Measurements from ENCODE around the gene DENND1B.

The DENND1B gene

GRCh38 chr1:197677752-197678295 lies 97.5 kb downstream of the DENND1B start:
- no peak for ATAC-seq (ENCODE audit: low read depth)
- Histone ChIP-seq H3K4me1 (ENCODE audit: insufficient read depth, poor library complexity, severe bottlenecking) (peaks cover 7% of the 10 kb centered on the region), H3K27me3 (ENCODE audit: insufficient read depth, poor library complexity, severe bottlenecking) (no peaks in the 10 kb centered on the region), H3K27ac (ENCODE audit: poor library complexity, severe bottlenecking) (no peak overlapping the region), H3K36me3 (ENCODE audit: low read depth) (no peaks in the 10 kb centered on the region; the same call in 1 of the 2 replicates), H3K9me3 (ENCODE audit: severe bottlenecking) (no peaks in the 10 kb centered on the region), H3K4me3 (ENCODE audit: severe bottlenecking) (no peak overlapping the region)
- no peak for DNase-seq (ENCODE audit: low spot score)
- TF ChIP-seq, protein P1, sequence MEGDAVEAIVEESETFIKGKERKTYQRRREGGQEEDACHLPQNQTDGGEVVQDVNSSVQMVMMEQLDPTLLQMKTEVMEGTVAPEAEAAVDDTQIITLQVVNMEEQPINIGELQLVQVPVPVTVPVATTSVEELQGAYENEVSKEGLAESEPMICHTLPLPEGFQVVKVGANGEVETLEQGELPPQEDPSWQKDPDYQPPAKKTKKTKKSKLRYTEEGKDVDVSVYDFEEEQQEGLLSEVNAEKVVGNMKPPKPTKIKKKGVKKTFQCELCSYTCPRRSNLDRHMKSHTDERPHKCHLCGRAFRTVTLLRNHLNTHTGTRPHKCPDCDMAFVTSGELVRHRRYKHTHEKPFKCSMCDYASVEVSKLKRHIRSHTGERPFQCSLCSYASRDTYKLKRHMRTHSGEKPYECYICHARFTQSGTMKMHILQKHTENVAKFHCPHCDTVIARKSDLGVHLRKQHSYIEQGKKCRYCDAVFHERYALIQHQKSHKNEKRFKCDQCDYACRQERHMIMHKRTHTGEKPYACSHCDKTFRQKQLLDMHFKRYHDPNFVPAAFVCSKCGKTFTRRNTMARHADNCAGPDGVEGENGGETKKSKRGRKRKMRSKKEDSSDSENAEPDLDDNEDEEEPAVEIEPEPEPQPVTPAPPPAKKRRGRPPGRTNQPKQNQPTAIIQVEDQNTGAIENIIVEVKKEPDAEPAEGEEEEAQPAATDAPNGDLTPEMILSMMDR (IDR thresholded peaks at IDR 0.05; ENCODE audit: poor library complexity, severe bottlenecking) = no peak

GRCh38 chr1:197677313-197677712 lies 98.0 kb downstream of the DENND1B start:
- H3K27me3 ChIP-seq (ENCODE audit: insufficient read depth, poor library complexity, severe bottlenecking) = no peaks in the 10 kb centered on the region
- no peaks in the 10 kb centered on the region; the same call in 1 of the 2 replicates for H3K36me3 ChIP-seq (ENCODE audit: low read depth)
- H3K27ac ChIP-seq (ENCODE audit: poor library complexity, severe bottlenecking) = no peak overlapping the region

GRCh38 chr1:197675583-197676208 lies 99.6 kb downstream of the DENND1B start:
- Histone ChIP-seq H3K4me1 (ENCODE audit: insufficient read depth, poor library complexity, severe bottlenecking) (peaks cover 7% of the 10 kb centered on the region), H3K27ac (ENCODE audit: poor library complexity, severe bottlenecking) (no peak overlapping the region), H3K36me3 (ENCODE audit: low read depth) (no peaks in the 10 kb centered on the region), H3K27me3 (ENCODE audit: insufficient read depth, poor library complexity, severe bottlenecking) (no peaks in the 10 kb centered on the region), H3K9me3 (ENCODE audit: severe bottlenecking) (no peaks in the 10 kb centered on the region), H3K4me3 (ENCODE audit: severe bottlenecking) (peak overlapping the region; percentile 12)
- ATAC-seq (ENCODE audit: low read depth) (peak; percentile 35; the same call in 1 of the 3 replicates), DNase-seq (ENCODE audit: low spot score) (no peak)
- TF ChIP-seq, protein P1 (IDR thresholded peaks at IDR 0.05; ENCODE audit: poor library complexity, severe bottlenecking) = no peak

More at GRCh38 chr1:197677313-197677712, 98.0 kb downstream of the DENND1B start:
- TF ChIP-seq, protein P1 (IDR thresholded peaks at IDR 0.05; ENCODE audit: poor library complexity, severe bottlenecking) = no peak
- DNase-seq (ENCODE audit: low spot score) (no peak), ATAC-seq (ENCODE audit: low read depth) (no peak)
- peaks cover 7% of the 10 kb centered on the region for H3K4me1 ChIP-seq (ENCODE audit: insufficient read depth, poor library complexity, severe bottlenecking)
- no peaks in the 10 kb centered on the region for H3K9me3 ChIP-seq (ENCODE audit: severe bottlenecking)
- no peak overlapping the region for H3K4me3 ChIP-seq (ENCODE audit: severe bottlenecking)

DNA sequence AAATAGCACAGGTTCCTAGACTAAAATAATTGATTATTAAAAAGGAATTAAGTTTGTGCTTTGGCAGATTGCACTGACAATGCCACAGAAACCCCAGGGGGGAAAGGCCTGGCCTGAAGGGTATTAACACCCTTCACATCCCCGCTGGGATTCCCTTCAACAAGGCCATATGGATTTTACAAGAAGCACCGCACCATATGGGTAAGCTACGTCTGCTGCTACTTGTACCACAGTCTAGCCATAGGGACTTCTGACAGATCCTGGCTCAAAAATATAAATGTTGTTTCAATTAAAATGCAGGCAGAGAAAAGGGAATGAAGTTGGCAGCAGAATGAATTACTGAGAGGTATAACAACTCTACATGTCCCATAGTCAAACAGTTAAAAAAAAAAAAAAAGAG lies 101.0 kb downstream of the DENND1B start:
- TF ChIP-seq, protein P1 (IDR thresholded peaks at IDR 0.05; ENCODE audit: poor library complexity, severe bottlenecking) = no peak
- DNase-seq (ENCODE audit: low spot score) (no peak), ATAC-seq (ENCODE audit: low read depth) (no peak)
- H3K27me3 ChIP-seq (ENCODE audit: insufficient read depth, poor library complexity, severe bottlenecking) = no peaks in the 10 kb centered on the region
- no peaks in the 10 kb centered on the region for H3K36me3 ChIP-seq (ENCODE audit: low read depth)
- H3K4me1 ChIP-seq (ENCODE audit: insufficient read depth, poor library complexity, severe bottlenecking) = peaks cover 7% of the 10 kb centered on the region
- H3K9me3 ChIP-seq (ENCODE audit: severe bottlenecking) = no peaks in the 10 kb centered on the region
- no peak overlapping the region for H3K4me3 ChIP-seq (ENCODE audit: severe bottlenecking)
- no peak overlapping the region for H3K27ac ChIP-seq (ENCODE audit: poor library complexity, severe bottlenecking)

DNA sequence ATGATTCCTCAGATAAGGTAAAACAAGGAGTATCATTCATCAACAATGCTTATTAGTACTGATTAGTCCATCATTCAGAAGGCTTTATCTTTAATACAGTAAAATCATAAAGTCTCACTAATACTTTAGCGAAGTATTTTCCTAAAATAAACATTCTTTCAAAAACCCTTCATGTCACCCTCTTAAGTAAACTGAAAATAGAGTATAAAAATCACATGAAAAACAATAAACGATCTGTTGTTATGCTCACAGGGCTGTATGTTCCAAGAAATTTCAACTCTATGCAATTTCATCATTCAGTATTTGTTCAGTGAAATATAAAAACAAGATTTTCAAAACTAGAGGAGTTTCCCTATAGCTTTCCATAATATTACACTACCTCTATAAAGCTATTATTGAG lies 102.0 kb downstream of the DENND1B start:
- TF ChIP-seq, protein P1 (IDR thresholded peaks at IDR 0.05; ENCODE audit: poor library complexity, severe bottlenecking) = no peak

More for the DNA sequence above, 102.0 kb downstream of the DENND1B start:
- peaks cover 7% of the 10 kb centered on the region for H3K4me1 ChIP-seq (ENCODE audit: insufficient read depth, poor library complexity, severe bottlenecking)
- ATAC-seq (ENCODE audit: low read depth) (no peak), DNase-seq (ENCODE audit: low spot score) (no peak)
- no peak overlapping the region for H3K4me3 ChIP-seq (ENCODE audit: severe bottlenecking)
- H3K9me3 ChIP-seq (ENCODE audit: severe bottlenecking) = no peaks in the 10 kb centered on the region
- H3K27me3 ChIP-seq (ENCODE audit: insufficient read depth, poor library complexity, severe bottlenecking) = no peaks in the 10 kb centered on the region
- no peaks in the 10 kb centered on the region for H3K36me3 ChIP-seq (ENCODE audit: low read depth)
- no peak overlapping the region for H3K27ac ChIP-seq (ENCODE audit: poor library complexity, severe bottlenecking)
